Stomach (tissue), 9 donors: Measurements from ENCODE around the gene GOPC. TPM values are rescaled to one million over a fixed set of nuclear protein-coding genes. Genes with fewer than 3 reads are reported as not detected.

Experiments used
- DNase-seq, 2 donors: peaks; one replicate each; pipeline versions ENCODE4 v3.0.0 to v3.0.0-alpha.2; 2013 to 2019
- H3K27ac ChIP-seq, 5 donors: fragments of 200-600 bp in 4 of 5; sonication (generic) in 4 of 5; one replicate each; pipeline ENCODE4 v1.5.1; 2013 to 2019; ENCODE audit warnings: mild to moderate bottlenecking in 1 of 5, moderate library complexity in 1 of 5
- H3K27me3 ChIP-seq, 3 donors: fragments of 200-600 bp; sonication (generic); one replicate each; pipeline ENCODE4 v1.5.1; 2017 to 2019; ENCODE audit warnings: mixed run types in 1 of 3
- H3K36me3 ChIP-seq, 4 donors: fragments of 200-600 bp; sonication (generic); 1 replicate in 3 of 4; 2 replicates in 1 of 4; pipeline ENCODE4 v1.5.1; 2016 to 2019
- H3K4me1 ChIP-seq, 4 donors: fragments of 200-600 bp; sonication (generic); one replicate each; pipeline ENCODE4 v1.5.1; 2016 to 2019
- H3K4me3 ChIP-seq, 4 donors: fragments of 200-600 bp; sonication (generic) in 3 of 4; one replicate each; pipeline ENCODE4 v1.5.1; 2016 to 2019; ENCODE audit warnings: mild to moderate bottlenecking in 1 of 4
- H3K9me3 ChIP-seq, 4 donors: fragments of 200-600 bp; sonication (generic); one replicate each; pipeline ENCODE4 v1.5.1; 2016 to 2019
- CTCF ChIP-seq, 7 experiments: fragments of 450-650 bp in 4 of 7; fragments of 200-600 bp in 3 of 7; sonication (generic) in 3 of 7; IDR thresholded peaks; one replicate each; pipeline ENCODE4 v1.5.1; 2016 to 2019; ENCODE audit warnings: antibody characterized with exemption in 7 of 7, control low read depth in 2 of 7, mild to moderate bottlenecking in 1 of 7
- EP300 ChIP-seq: sonication (generic); formaldehyde crosslinking; IDR thresholded peaks from one replicate; pipeline ENCODE4 v1.6.1; 2017; ENCODE audit warnings: antibody characterized with exemption
- POLR2A ChIP-seq, 4 donors: fragments of 450-650 bp; IDR thresholded peaks; one replicate each; pipeline ENCODE4 v1.6.1; 2016; ENCODE audit warnings: antibody characterized with exemption in 4 of 4, control low read depth in 2 of 4, mild to moderate bottlenecking in 1 of 4, moderate library complexity in 1 of 4
- POLR2AphosphoS5 ChIP-seq, 3 donors: sonication (generic); formaldehyde crosslinking; IDR thresholded peaks; one replicate each; pipeline ENCODE4 v1.6.1; 2016; ENCODE audit warnings: antibody characterized with exemption in 3 of 3
- WGBS, 5 donors: extraction: QIAGEN DNeasy Blood & Tissue Kit in 3 of 5; methylation state at CpG; one replicate each; pipeline versions ENCODE4 v1.1.5 to v1.1.7; 2013 to 2018; 5-methylcytosine and 5-hydroxymethylcytosine counted together
- intact Hi-C: fragments of 100-400 bp; cut with DNase I; formaldehyde crosslinking; loops from one replicate; pipeline ENCODE4 v1.15.1; 2023; ENCODE audit warnings: low total_unique reads
- polyA plus RNA-seq, 3 donors: library from polyadenylated mRNA; stranded (reverse); fragments of 200-250 nt; gene quantifications; one replicate each; pipeline ENCODE4 v1.2.3, GENCODE V29; 2013
- total RNA-seq, 5 donors: library from RNA; depleted of rRNA; stranded (reverse); fragments of >200 nt; gene quantifications; one replicate each; pipeline versions ENCODE4 v1.1.0 to v1.2.3, GENCODE V29; 2014 to 2016
- donor health status: healthy with polysubstance abuse.
- donor health status: Bipolar disorder and iron deficiency.
- donor health status: healthy.

Gene GOPC
- total and polyA plus RNA-seq, 8 donors: 4.7 to 49.4 (median 13.8) TPM

GRCh38 chr6:117512056-117512828 is 90.1 kb downstream of the GOPC start:
- H3K9me3 ChIP-seq: no peaks in the 10 kb centered on the region
- TF ChIP-seq EP300 (no peak), POLR2AphosphoS5 (IDR thresholded peaks at IDR 0.05) (no peak), POLR2A (IDR thresholded peaks at IDR 0.05) (no peak), CTCF (IDR thresholded peaks at IDR 0.05) (no peak)
- H3K4me1 ChIP-seq: peaks cover 4 to 19% (median 6%) of the 10 kb centered on the region in 4 donors
- no peak for DNase-seq
- intact Hi-C loops: no loop called here
- H3K27me3 ChIP-seq: no peaks in the 10 kb centered on the region
- 76 to 85% (median 80%) methylated on average over 7 of the region's 7 CpGs for WGBS, 5 donors
- peaks cover 0 to 7% (median 0%) of the 10 kb centered on the region in 4 donors for H3K36me3 ChIP-seq
- H3K4me3 ChIP-seq: no peak overlapping the region
- H3K27ac ChIP-seq: no peak overlapping the region

Other genes starting within 250 kb of the GOPC start
- gene ROS1, start 176.6 kb downstream of the GOPC start, total RNA-seq: 1 to 10 TPM in 2 of 5 donors, under 1 TPM in 1, not detected in 2; 0.55 to 4.3 (median 3.6) TPM
- gene ROS1, start 176.6 kb downstream of the GOPC start, polyA plus RNA-seq: under 1 TPM in 1 of 3 donors, not detected in 2; 0.08 TPM
- 10 to 100 TPM in 4 of 5 donors, 1 to 10 TPM in 1; 3.6 to 28.5 (median 10.5) TPM for gene DCBLD1, start 119.8 kb downstream of the GOPC start, total RNA-seq
- gene DCBLD1, start 119.8 kb downstream of the GOPC start, polyA plus RNA-seq: 1 to 10 TPM; 3.4 to 8.0 (median 3.7) TPM
- 10 to 100 TPM; 12.7 to 56.9 (median 24.6) TPM for gene NUS1, start 73.0 kb upstream of the GOPC start, total RNA-seq
- gene NUS1, start 73.0 kb upstream of the GOPC start, polyA plus RNA-seq: 10 to 100 TPM; 13.0 to 16.2 (median 14.4) TPM